ENCODE results near the gene RBM19. TPM values are rescaled to one million over a fixed set of nuclear protein-coding genes. Genes with fewer than 3 reads are reported as not detected.

The RBM19 gene
- total and polyA plus RNA-seq, 4 donors = 7.9 to 18.7 (median 9.0) TPM

DNA sequence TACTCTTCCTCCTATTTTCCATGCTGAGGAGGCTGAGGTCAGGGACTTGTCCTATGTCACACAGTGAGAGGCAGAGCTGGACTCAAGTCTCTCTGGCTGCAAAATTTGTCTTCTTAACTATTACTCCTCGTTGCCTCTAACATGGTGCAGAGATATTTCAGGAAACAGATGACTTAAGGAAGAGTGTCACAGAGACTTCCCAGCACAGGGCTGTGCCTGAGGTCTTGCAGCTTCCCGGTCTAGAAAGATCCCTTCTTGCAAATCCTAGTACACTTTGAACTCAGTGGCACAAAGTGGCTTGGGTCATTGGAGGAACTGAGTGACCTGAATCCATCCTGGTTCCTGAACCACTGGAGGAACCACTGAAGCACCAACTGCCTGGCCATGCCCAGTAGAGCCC, 17.1 kb upstream of the RBM19 start:
- no peak for DNase-seq (ENCODE audit: low spot score)
- Histone ChIP-seq H3K36me3 (ENCODE audit: control insufficient read depth in 4 of 4, insufficient read depth in 3 of 4, low read depth in 1 of 4, low read length in 3 of 4) (no peaks in the 10 kb centered on the region), H3K27ac (ENCODE audit: low read depth in 1 of 2, low read length in 2 of 2) (no peak overlapping the region), H3K4me3 (ENCODE audit: low read depth in 1 of 3, low read length in 3 of 3) (no peak overlapping the region), H3K9me3 (ENCODE audit: control insufficient read depth in 4 of 4, low read length in 3 of 4) (no peaks in the 10 kb centered on the region), H3K4me1 (ENCODE audit: control insufficient read depth in 4 of 4, insufficient read depth in 4 of 4, low read length in 3 of 4) (peaks cover 0 to 9% (median 2%) of the 10 kb centered on the region in 4 donors), H3K9ac (ENCODE audit: low read depth in 1 of 2, low read length in 2 of 2) (no peak overlapping the region), H3K27me3 (ENCODE audit: control insufficient read depth in 4 of 4, insufficient read depth in 4 of 4, low read length in 3 of 4) (peaks cover 0 to 6% (median 0%) of the 10 kb centered on the region in 4 donors)
- 61% methylated on average over 2 of the region's 2 CpGs for WGBS
- TF ChIP-seq EGR1 (IDR thresholded peaks at IDR 0.05; ENCODE audit: low read depth in 2 of 2) = no peak
- TF ChIP-seq ATF3 (IDR thresholded peaks at IDR 0.05) = no peak
- TF ChIP-seq FOXA1 (IDR thresholded peaks at IDR 0.05) = no peak
- TF ChIP-seq HNF4G (IDR thresholded peaks at IDR 0.05) = no peak
- TF ChIP-seq RXRA (IDR thresholded peaks at IDR 0.05) = no peak
- TF ChIP-seq MAX (IDR thresholded peaks at IDR 0.05) = no peak
- TF ChIP-seq JUND (IDR thresholded peaks at IDR 0.05) = no peak
- no peak for TF ChIP-seq SP1 (IDR thresholded peaks at IDR 0.05)
- no peak for TF ChIP-seq HNF4A (conservative IDR thresholded peaks at IDR 0.05)
- no peak for TF ChIP-seq NR2F2 (IDR thresholded peaks at IDR 0.05)
- TF ChIP-seq, protein P1, sequence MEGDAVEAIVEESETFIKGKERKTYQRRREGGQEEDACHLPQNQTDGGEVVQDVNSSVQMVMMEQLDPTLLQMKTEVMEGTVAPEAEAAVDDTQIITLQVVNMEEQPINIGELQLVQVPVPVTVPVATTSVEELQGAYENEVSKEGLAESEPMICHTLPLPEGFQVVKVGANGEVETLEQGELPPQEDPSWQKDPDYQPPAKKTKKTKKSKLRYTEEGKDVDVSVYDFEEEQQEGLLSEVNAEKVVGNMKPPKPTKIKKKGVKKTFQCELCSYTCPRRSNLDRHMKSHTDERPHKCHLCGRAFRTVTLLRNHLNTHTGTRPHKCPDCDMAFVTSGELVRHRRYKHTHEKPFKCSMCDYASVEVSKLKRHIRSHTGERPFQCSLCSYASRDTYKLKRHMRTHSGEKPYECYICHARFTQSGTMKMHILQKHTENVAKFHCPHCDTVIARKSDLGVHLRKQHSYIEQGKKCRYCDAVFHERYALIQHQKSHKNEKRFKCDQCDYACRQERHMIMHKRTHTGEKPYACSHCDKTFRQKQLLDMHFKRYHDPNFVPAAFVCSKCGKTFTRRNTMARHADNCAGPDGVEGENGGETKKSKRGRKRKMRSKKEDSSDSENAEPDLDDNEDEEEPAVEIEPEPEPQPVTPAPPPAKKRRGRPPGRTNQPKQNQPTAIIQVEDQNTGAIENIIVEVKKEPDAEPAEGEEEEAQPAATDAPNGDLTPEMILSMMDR (IDR thresholded peaks at IDR 0.05; ENCODE audit: low read depth, low read length, missing input control) = no peak
- TF ChIP-seq YY1 (IDR thresholded peaks at IDR 0.05) = no peak
- TF ChIP-seq ZBTB33 (IDR thresholded peaks at IDR 0.05) = no peak
- TF ChIP-seq RAD21 (IDR thresholded peaks at IDR 0.05) = no peak
- TF ChIP-seq FOXA2 (IDR thresholded peaks at IDR 0.05) = no peak
- TF ChIP-seq TAF1 (conservative IDR thresholded peaks at IDR 0.05) = no peak
- no peak for TF ChIP-seq GABPA (IDR thresholded peaks at IDR 0.05 in 1 of 2, conservative IDR thresholded peaks at IDR 0.05 in 1 of 2)
- no peak for TF ChIP-seq REST (IDR thresholded peaks at IDR 0.05)
